ENCODE data around the gene SRGAP3. TPM values are rescaled to one million over a fixed set of nuclear protein-coding genes. Genes with fewer than 3 reads are reported as not detected.
A peak's percentile ranks its signal among the peaks of the same experiment; 100 is the strongest.

The SRGAP3 gene
- total and polyA plus RNA-seq, 10 of the 15 experiments (the other 5 are each of a cell fraction or from before 2014, with no cell fraction given), result 0.32 to 1.7 (median 0.99) TPM

DNA sequence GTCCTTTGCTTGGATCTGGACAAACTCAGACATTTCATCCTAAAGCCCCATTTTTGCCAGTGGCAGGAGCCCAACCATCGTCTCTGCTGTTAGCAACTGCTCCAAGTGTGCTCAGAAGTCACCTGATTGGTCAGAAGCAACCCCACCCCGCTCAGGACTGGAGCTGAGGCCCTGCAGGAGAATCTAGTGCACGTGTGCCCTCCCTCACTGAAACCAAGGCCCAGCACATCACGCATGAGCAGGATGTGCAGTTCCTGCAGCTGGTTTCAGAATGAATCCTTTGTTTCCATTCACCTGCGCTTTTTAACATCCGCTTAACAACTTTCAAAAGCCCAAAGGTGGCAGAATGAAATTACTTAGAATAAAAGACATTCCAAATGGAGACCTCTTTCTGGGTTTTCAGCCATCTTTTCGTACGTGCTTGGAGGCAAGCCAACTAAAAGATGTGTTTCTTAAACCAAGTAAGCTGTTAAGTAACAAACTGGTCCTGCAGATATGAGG is 81.2 kb downstream of the SRGAP3 start:
- DNase-seq (ENCODE audit: low read depth, low spot score), result peak; percentile 84
- SMC1A ChIA-PET (ENCODE audit: uncharacterized antibody, unreplicated experiment), result no interaction called here
- H4K20me1 ChIP-seq (ENCODE audit: control insufficient read depth, insufficient read depth), result no peaks in the 10 kb centered on the region
- no peak overlapping the region for H2AFZ ChIP-seq (ENCODE audit: control insufficient read depth, low read depth, low read length)
- in situ Hi-C loops (cut with MboI), result no loop called here
- POLR2A ChIA-PET, result interaction anchor here (0.6 to 1.7 kb wide), 2 partner anchors 10 to 220 kb away, joined by 3 to 4 read pairs; no protein-coding TSS in a partner anchor
- no peaks in the 10 kb centered on the region for H3K79me2 ChIP-seq (ENCODE audit: control insufficient read depth, insufficient read depth, low read length)
- WGBS (ENCODE audit: insufficient coverage, insufficient replicate concordance, low lambda C conversion rate, missing lambda C conversion rate), result 2% methylated on average over 8 of the region's 8 CpGs
- RAD21 ChIA-PET (ENCODE audit: unreplicated experiment), result no interaction called here
- H3K36me3 ChIP-seq (ENCODE audit: control insufficient read depth in 2 of 2, insufficient read depth in 2 of 2, low read length in 1 of 2), result no peaks in the 10 kb centered on the region
- no peak overlapping the region for H3K9ac ChIP-seq (ENCODE audit: control insufficient read depth, insufficient read depth, low read length)
- BruUV-seq (replicated peaks), result no TSS peak
- peaks cover 35% of the 10 kb centered on the region for H3K4me1 ChIP-seq (ENCODE audit: control insufficient read depth, insufficient read depth, low read length)
- peak; percentile 99 for ATAC-seq
- no peaks in the 10 kb centered on the region for H3K27me3 ChIP-seq (replicated peaks in 1 of 2; ENCODE audit: control insufficient read depth in 2 of 2, insufficient read depth in 2 of 2, low read length in 1 of 2)
- peak; percentile 86 for FAIRE-seq
- intact Hi-C loops (cut with micrococcal nuclease; ENCODE audit: unreplicated experiment), result no loop called here
- peak overlapping the region; percentile 66 for H3K4me2 ChIP-seq (ENCODE audit: control insufficient read depth, insufficient read depth)
- H3K9me3 ChIP-seq (replicated peaks; ENCODE audit: control insufficient read depth, insufficient read depth, low read length), result no peaks in the 10 kb centered on the region
- peak overlapping the region; percentile 10; the same call in 1 of the 2 replicates for H3K27ac ChIP-seq (ENCODE audit: control insufficient read depth, insufficient read depth)
- peak overlapping the region; percentile 2; the same call in 1 of the 2 replicates for H3K4me3 ChIP-seq
- CTCF ChIA-PET, result interaction anchor here (1.1 kb wide), 1 partner anchor 11 kb away, joined by 3 read pairs; no protein-coding TSS in a partner anchor
- TF ChIP-seq MTA3 (IDR thresholded peaks at IDR 0.05; ENCODE audit: borderline replicate concordance, low read length) (no peak), PBX3 (IDR thresholded peaks at IDR 0.05; ENCODE audit: insufficient replicate concordance, low read depth, low read length) (peak; percentile 70), MXI1 (IDR thresholded peaks at IDR 0.05; ENCODE audit: low read depth, low read length) (no peak), JUNB (IDR thresholded peaks at IDR 0.05) (peak; percentile 93), POU2F2 (IDR thresholded peaks at IDR 0.05; ENCODE audit: borderline replicate concordance, low read depth, low read length) (0 out of 3 replicates have a peak, but pooled peaks have one; percentile 48), ZBED1 (IDR thresholded peaks at IDR 0.05; ENCODE audit: borderline replicate concordance) (no peak; the same call in 1 of the 2 replicates), SREBF2 (IDR thresholded peaks at IDR 0.05; ENCODE audit: low read length) (no peak), NBN (IDR thresholded peaks at IDR 0.05) (no peak), LARP7 (IDR thresholded peaks at IDR 0.05) (no peak), FOXK2 (IDR thresholded peaks at IDR 0.05) (no peak), CTCF (IDR thresholded peaks at IDR 0.05 in 2 of 3, conservative IDR thresholded peaks at IDR 0.05 in 1 of 3; ENCODE audit: control insufficient read depth in 2 of 3, extremely low read depth in 1 of 3, insufficient read depth in 1 of 3, low read depth in 3 of 3, low read length in 3 of 3) (no peak), IRF5 (IDR thresholded peaks at IDR 0.05; ENCODE audit: borderline replicate concordance) (no peak), ZNF24 (IDR thresholded peaks at IDR 0.05) (no peak), RCOR1 (conservative IDR thresholded peaks at IDR 0.05; ENCODE audit: low read depth, low read length) (no peak), WRNIP1 (IDR thresholded peaks at IDR 0.05; ENCODE audit: borderline replicate concordance, low read depth, low read length) (no peak), BRCA1 (IDR thresholded peaks at IDR 0.05; ENCODE audit: low read depth, low read length) (no peak), TCF7 (IDR thresholded peaks at IDR 0.05; ENCODE audit: borderline replicate concordance) (no peak), CBX5 (IDR thresholded peaks at IDR 0.05; ENCODE audit: low read depth) (no peak; the same call in 1 of the 2 replicates), SUPT20H (IDR thresholded peaks at IDR 0.05; ENCODE audit: borderline replicate concordance, control insufficient read depth, low read depth, low read length) (no peak), PAX8 (IDR thresholded peaks at IDR 0.05) (no peak), ZNF207 (IDR thresholded peaks at IDR 0.05; ENCODE audit: borderline replicate concordance) (no peak)
- TF ChIP-seq, protein P1, sequence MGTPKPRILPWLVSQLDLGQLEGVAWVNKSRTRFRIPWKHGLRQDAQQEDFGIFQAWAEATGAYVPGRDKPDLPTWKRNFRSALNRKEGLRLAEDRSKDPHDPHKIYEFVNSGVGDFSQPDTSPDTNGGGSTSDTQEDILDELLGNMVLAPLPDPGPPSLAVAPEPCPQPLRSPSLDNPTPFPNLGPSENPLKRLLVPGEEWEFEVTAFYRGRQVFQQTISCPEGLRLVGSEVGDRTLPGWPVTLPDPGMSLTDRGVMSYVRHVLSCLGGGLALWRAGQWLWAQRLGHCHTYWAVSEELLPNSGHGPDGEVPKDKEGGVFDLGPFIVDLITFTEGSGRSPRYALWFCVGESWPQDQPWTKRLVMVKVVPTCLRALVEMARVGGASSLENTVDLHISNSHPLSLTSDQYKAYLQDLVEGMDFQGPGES (IDR thresholded peaks at IDR 0.05), result no peak
